ENCODE data around the gene C2CD4D.
A peak's percentile ranks its signal among the peaks of the same experiment; 100 is the strongest.

C2CD4D gene

DNA sequence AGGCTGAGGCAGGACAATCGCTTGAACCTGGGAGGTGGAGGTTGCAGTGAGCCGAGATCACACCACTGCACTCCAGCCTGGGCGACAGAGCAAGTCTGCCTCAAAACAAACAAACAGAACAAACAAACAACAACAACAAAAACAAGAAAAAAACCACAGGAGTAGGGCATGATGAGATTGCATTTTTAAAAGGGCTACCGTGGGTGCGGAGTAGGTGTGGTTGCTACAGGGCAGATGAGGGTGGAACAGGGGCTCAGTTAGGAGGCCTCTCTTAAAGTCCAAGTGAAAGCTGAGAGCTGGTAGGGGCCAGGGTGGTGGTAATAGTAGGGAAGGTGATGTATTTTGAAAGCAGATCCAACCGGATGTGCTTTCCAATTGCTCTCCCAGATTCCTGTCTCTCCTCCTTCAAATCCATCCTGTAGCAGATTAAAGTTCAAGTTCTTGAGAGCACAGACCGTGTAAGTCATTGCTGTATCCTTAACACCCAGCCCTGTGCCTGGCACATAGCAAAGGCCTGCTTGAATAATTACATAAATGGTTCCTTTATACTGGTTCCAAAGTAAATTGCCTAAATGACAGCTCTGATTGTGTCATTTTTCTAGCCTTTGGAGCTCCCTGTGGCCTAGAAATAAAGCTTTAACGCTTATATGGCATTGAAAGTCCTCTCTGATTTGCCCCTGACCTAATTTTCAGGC is 30.2 kb downstream of the C2CD4D start:
- Histone ChIP-seq H3K27ac (ENCODE audit: low read length) (no peak overlapping the region), H3K36me3 (ENCODE audit: insufficient read depth, low read depth, low read length) (no peaks in the 10 kb centered on the region), H3K9me3 (ENCODE audit: insufficient read depth, low read depth, low read length) (no peaks in the 10 kb centered on the region), H3K9ac (ENCODE audit: low read depth, low read length) (peak overlapping the region; percentile 32; the same call in 1 of the 2 replicates), H3K4me1 (ENCODE audit: insufficient read depth, low read length) (peaks cover 11% of the 10 kb centered on the region), H3K4me3 (ENCODE audit: low read length) (no peak overlapping the region), H3K27me3 (ENCODE audit: insufficient read depth, low read length) (no peaks in the 10 kb centered on the region)

DNA sequence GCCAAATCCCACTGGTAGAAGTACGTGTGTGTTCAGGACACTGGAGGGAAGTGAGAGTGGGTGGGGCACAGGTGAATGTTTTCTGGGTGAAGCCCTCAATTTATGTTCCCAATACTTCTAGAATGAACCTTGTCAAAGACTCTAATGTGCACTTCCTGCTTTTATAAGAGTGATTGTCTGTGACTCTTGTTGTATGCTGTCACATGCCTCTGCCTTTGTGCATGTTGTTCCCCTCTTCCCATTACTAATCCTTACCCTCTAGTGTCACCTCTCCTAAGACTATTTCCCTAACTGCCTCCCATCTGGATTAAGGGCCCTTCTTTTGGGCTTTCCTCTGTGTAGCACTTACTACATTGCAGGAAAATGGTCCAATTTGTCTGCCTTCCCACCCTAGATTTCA is 31.9 kb downstream of the C2CD4D start:
- Histone ChIP-seq H3K27me3 (ENCODE audit: insufficient read depth, low read length) (no peaks in the 10 kb centered on the region), H3K27ac (ENCODE audit: low read length) (no peak overlapping the region), H3K36me3 (ENCODE audit: insufficient read depth, low read depth, low read length) (no peaks in the 10 kb centered on the region), H3K9ac (ENCODE audit: low read depth, low read length) (no peak overlapping the region), H3K4me1 (ENCODE audit: insufficient read depth, low read length) (peaks cover 11% of the 10 kb centered on the region), H3K4me3 (ENCODE audit: low read length) (no peak overlapping the region), H3K9me3 (ENCODE audit: insufficient read depth, low read depth, low read length) (no peaks in the 10 kb centered on the region)

DNA sequence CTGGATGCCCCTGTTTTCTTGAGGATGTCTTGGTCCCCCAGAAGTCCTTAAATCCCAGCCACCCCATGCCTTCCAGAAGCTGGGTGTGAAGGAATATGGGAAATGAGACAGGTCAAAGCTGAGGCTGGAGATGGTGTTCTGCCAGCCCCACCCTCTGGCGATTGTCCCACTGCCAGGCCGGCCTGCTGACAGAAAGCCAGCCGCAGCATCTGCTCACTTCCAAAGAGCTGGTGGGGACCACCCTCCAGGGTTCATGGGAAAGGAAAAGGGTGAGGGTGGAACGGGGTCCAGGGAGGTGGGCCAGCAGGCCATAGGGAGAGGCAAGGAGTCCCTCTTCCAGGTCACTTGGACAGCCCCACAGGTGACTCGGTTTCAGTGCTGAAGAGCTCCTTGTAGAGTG is 32.5 kb downstream of the C2CD4D start:
- H3K9me3 ChIP-seq (ENCODE audit: insufficient read depth, low read depth, low read length): no peaks in the 10 kb centered on the region
- H3K27ac ChIP-seq (ENCODE audit: low read length): no peak overlapping the region
- no peak overlapping the region for H3K4me3 ChIP-seq (ENCODE audit: low read length)
- H3K4me1 ChIP-seq (ENCODE audit: insufficient read depth, low read length): peaks cover 11% of the 10 kb centered on the region
- no peaks in the 10 kb centered on the region for H3K36me3 ChIP-seq (ENCODE audit: insufficient read depth, low read depth, low read length)
- H3K9ac ChIP-seq (ENCODE audit: low read depth, low read length): no peak overlapping the region
- H3K27me3 ChIP-seq (ENCODE audit: insufficient read depth, low read length): no peaks in the 10 kb centered on the region

- no peaks in the 10 kb centered on the region for H3K9me3 ChIP-seq (ENCODE audit: insufficient read depth, low read depth, low read length)
- no peaks in the 10 kb centered on the region for H3K27me3 ChIP-seq (ENCODE audit: insufficient read depth, low read length)
- no peaks in the 10 kb centered on the region for H3K36me3 ChIP-seq (ENCODE audit: insufficient read depth, low read depth, low read length)
- no peak overlapping the region for H3K4me3 ChIP-seq (ENCODE audit: low read length)
- H3K9ac ChIP-seq (ENCODE audit: low read depth, low read length): no peak overlapping the region
- peaks cover 11% of the 10 kb centered on the region for H3K4me1 ChIP-seq (ENCODE audit: insufficient read depth, low read length)
- H3K27ac ChIP-seq (ENCODE audit: low read length): no peak overlapping the region
Observed at GRCh38 chr1:151806170-151806569, 33.5 kb downstream of the C2CD4D start.

GRCh38 chr1:151805066-151805820 is 34.4 kb downstream of the C2CD4D start, which contains the start of gene LINGO4:
LINGO4 (minus strand) TSS chr1:151805419; CDS start chr1:151802704, 2,715 bp downstream.
- Histone ChIP-seq H3K36me3 (ENCODE audit: insufficient read depth, low read depth, low read length) (no peaks in the 10 kb centered on the region), H3K9me3 (ENCODE audit: insufficient read depth, low read depth, low read length) (no peaks in the 10 kb centered on the region), H3K9ac (ENCODE audit: low read depth, low read length) (no peak within 1 kb of the TSS), H3K4me3 (ENCODE audit: low read length) (no peak within 1 kb of the TSS), H3K27me3 (ENCODE audit: insufficient read depth, low read length) (no peaks in the 10 kb centered on the region), H3K27ac (ENCODE audit: low read length) (no peak within 1 kb of the TSS), H3K4me1 (ENCODE audit: insufficient read depth, low read length) (peaks cover 10% of the 10 kb centered on the region)

- Histone ChIP-seq H3K27ac (ENCODE audit: low read length) (no peak overlapping the region), H3K36me3 (ENCODE audit: insufficient read depth, low read depth, low read length) (no peaks in the 10 kb centered on the region), H3K4me3 (ENCODE audit: low read length) (no peak overlapping the region), H3K9ac (ENCODE audit: low read depth, low read length) (no peak overlapping the region), H3K27me3 (ENCODE audit: insufficient read depth, low read length) (no peaks in the 10 kb centered on the region), H3K9me3 (ENCODE audit: insufficient read depth, low read depth, low read length) (no peaks in the 10 kb centered on the region), H3K4me1 (ENCODE audit: insufficient read depth, low read length) (no peaks in the 10 kb centered on the region)
Observed at GRCh38 chr1:151803915-151804314, 35.7 kb downstream of the C2CD4D start.

- Histone ChIP-seq H3K9me3 (ENCODE audit: insufficient read depth, low read depth, low read length) (no peaks in the 10 kb centered on the region), H3K27ac (ENCODE audit: low read length) (no peak overlapping the region), H3K4me1 (ENCODE audit: insufficient read depth, low read length) (no peaks in the 10 kb centered on the region), H3K4me3 (ENCODE audit: low read length) (no peak overlapping the region), H3K36me3 (ENCODE audit: insufficient read depth, low read depth, low read length) (no peaks in the 10 kb centered on the region), H3K27me3 (ENCODE audit: insufficient read depth, low read length) (no peaks in the 10 kb centered on the region), H3K9ac (ENCODE audit: low read depth, low read length) (no peak overlapping the region)
Observed at GRCh38 chr1:151803164-151803563, 36.5 kb downstream of the C2CD4D start.

DNA sequence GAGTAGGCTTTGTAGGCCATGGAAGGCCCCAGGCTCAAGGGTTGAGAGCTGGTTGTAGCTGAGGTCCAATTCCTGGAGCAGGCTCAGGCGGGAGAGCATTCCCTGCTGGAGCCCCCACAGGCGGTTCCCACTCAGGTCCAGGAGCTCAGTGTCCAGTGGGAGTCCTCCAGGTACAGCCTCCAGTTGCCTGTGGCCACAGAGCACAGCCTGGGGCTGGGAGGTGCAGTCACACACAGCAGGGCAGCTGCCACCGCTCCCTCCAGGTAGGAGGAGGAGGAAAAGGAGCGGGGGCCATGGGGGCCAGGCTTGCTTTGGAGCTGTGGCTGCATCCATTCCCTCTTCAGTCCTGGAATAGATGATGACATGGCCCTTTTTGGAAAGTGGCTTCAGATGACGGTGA is 37.2 kb downstream of the C2CD4D start:
- no peak overlapping the region for H3K27ac ChIP-seq (ENCODE audit: low read length)

DNA sequence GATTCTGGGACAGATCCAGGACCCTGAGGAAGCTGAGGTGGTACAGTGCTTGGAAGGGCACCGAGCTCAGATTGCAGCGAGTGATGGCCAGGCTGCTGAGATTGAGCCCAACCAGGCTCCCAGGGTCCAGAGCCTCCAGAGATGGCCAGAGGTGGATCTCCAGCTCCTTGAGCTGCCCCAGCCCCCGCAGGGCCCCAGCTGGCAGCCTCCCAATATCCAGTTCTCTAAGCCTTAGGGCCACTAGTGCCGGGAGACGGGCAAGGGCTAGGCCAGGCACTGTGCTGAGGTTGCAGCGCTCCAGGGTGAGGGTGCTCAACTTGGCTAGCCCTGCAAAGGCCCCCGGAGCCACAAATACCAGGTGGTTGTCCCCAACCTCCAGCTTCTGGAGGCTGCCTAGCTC is 37.8 kb downstream of the C2CD4D start:
- Histone ChIP-seq H3K9ac (ENCODE audit: low read depth, low read length) (no peak overlapping the region), H3K27ac (ENCODE audit: low read length) (no peak overlapping the region), H3K4me3 (ENCODE audit: low read length) (no peak overlapping the region), H3K27me3 (ENCODE audit: insufficient read depth, low read length) (no peaks in the 10 kb centered on the region), H3K9me3 (ENCODE audit: insufficient read depth, low read depth, low read length) (no peaks in the 10 kb centered on the region), H3K36me3 (ENCODE audit: insufficient read depth, low read depth, low read length) (no peaks in the 10 kb centered on the region), H3K4me1 (ENCODE audit: insufficient read depth, low read length) (no peaks in the 10 kb centered on the region)

More for the DNA sequence above, 37.2 kb downstream of the C2CD4D start:
- Histone ChIP-seq H3K36me3 (ENCODE audit: insufficient read depth, low read depth, low read length) (no peaks in the 10 kb centered on the region), H3K27me3 (ENCODE audit: insufficient read depth, low read length) (no peaks in the 10 kb centered on the region), H3K9me3 (ENCODE audit: insufficient read depth, low read depth, low read length) (no peaks in the 10 kb centered on the region), H3K4me3 (ENCODE audit: low read length) (no peak overlapping the region), H3K4me1 (ENCODE audit: insufficient read depth, low read length) (no peaks in the 10 kb centered on the region), H3K9ac (ENCODE audit: low read depth, low read length) (no peak overlapping the region)

- Histone ChIP-seq H3K27me3 (ENCODE audit: insufficient read depth, low read length) (no peaks in the 10 kb centered on the region), H3K9ac (ENCODE audit: low read depth, low read length) (no peak overlapping the region), H3K27ac (ENCODE audit: low read length) (no peak overlapping the region), H3K36me3 (ENCODE audit: insufficient read depth, low read depth, low read length) (no peaks in the 10 kb centered on the region), H3K9me3 (ENCODE audit: insufficient read depth, low read depth, low read length) (no peaks in the 10 kb centered on the region), H3K4me3 (ENCODE audit: low read length) (no peak overlapping the region), H3K4me1 (ENCODE audit: insufficient read depth, low read length) (no peaks in the 10 kb centered on the region)
Observed at GRCh38 chr1:151801310-151801820, 38.3 kb downstream of the C2CD4D start.

GRCh38 chr1:151800830-151801229 is 38.8 kb downstream of the C2CD4D start:
- H3K36me3 ChIP-seq (ENCODE audit: insufficient read depth, low read depth, low read length): no peaks in the 10 kb centered on the region
- H3K9me3 ChIP-seq (ENCODE audit: insufficient read depth, low read depth, low read length): no peaks in the 10 kb centered on the region
- H3K27me3 ChIP-seq (ENCODE audit: insufficient read depth, low read length): no peaks in the 10 kb centered on the region
- H3K9ac ChIP-seq (ENCODE audit: low read depth, low read length): no peak overlapping the region
- H3K4me3 ChIP-seq (ENCODE audit: low read length): no peak overlapping the region
- H3K4me1 ChIP-seq (ENCODE audit: insufficient read depth, low read length): no peaks in the 10 kb centered on the region
- no peak overlapping the region for H3K27ac ChIP-seq (ENCODE audit: low read length)

Data from iPS-20b (cell line).